GM12878 (cell line): Measurements from ENCODE around the gene LDB2. TPM values are rescaled to one million over a fixed set of nuclear protein-coding genes. Genes with fewer than 3 reads are reported as not detected.

Experiments
- ATAC-seq: fragments of 200-7000 bp; cut with Tn5 transposase; 3 replicates; pipeline ENCODE4 v1.9.1; 2020; ENCODE audit warnings: mild to moderate bottlenecking, moderate library complexity
- BruUV-seq: library from RNA; stranded (reverse); fragments of 400-500 nt; replicated peaks from 2 replicates; lab custom pipeline; 2021; lab: Mats Ljungman, UMichigan
- CTCF ChIA-PET: fragments of 300-600 bp; sonication (Branson Sonifier 250); formaldehyde crosslinking; extraction: SDS; loops from one replicate; lab custom pipeline; 2021; ENCODE audit warnings: inconsistent platforms; lab: Yijun Ruan, JAX
- POLR2A ChIA-PET: fragments of 350-600 bp; formaldehyde crosslinking; extraction: SDS; loops from one replicate; lab custom pipeline; 2021; ENCODE audit warnings: inconsistent platforms; lab: Charles Lee
- RAD21 ChIA-PET: fragments of 300-600 bp; sonication (Branson Sonifier 250); formaldehyde crosslinking; loops from one replicate; lab custom pipeline; 2023; ENCODE audit warnings: antibody characterized with exemption; ENCODE audit not compliant: unreplicated experiment; lab: Charles Lee
- SMC1A ChIA-PET: fragments of 300-600 bp; sonication (Branson Sonifier 250); formaldehyde crosslinking; loops from one replicate; lab custom pipeline; 2023; ENCODE audit not compliant: unreplicated experiment, uncharacterized antibody; lab: Charles Lee
- DNase-seq: peaks from one replicate; pipeline ENCODE4 v3.0.0-alpha.2; 2011; ENCODE audit warnings: low read depth, low spot score
- FAIRE-seq: peaks from 3 replicates; lab custom pipeline; 2011; peaks lifted over from hg19 to GRCh38; lab: Jason Lieb, UNC
- H2AFZ ChIP-seq: 2 replicates; pipeline ENCODE4 v1.6.0; 2011; ENCODE audit warnings: low read depth, low read length, control low read depth; ENCODE audit not compliant: control insufficient read depth
- H3K27ac ChIP-seq: 2 replicates; pipeline ENCODE4 v1.5.1; 2011; ENCODE audit warnings: control low read depth; ENCODE audit not compliant: control insufficient read depth, insufficient read depth
- H3K27me3 ChIP-seq, 2 experiments: replicated peaks in 1 of 2; 2 replicates each; pipeline versions ENCODE4 v1.6.0 to v1.6.1; 2011; ENCODE audit warnings: low read length in 1 of 2; ENCODE audit not compliant: control insufficient read depth in 2 of 2, insufficient read depth in 2 of 2
- H3K36me3 ChIP-seq, 2 experiments: 2 replicates each; pipeline ENCODE4 v1.5.1; 2011; ENCODE audit warnings: low read length in 1 of 2; ENCODE audit not compliant: control insufficient read depth in 2 of 2, insufficient read depth in 2 of 2
- H3K4me1 ChIP-seq: 2 replicates; pipeline ENCODE4 v1.6.1; 2011; ENCODE audit warnings: mild to moderate bottlenecking, low read length, moderate library complexity, mixed read lengths; ENCODE audit not compliant: control insufficient read depth, insufficient read depth
- H3K4me2 ChIP-seq: 2 replicates; pipeline ENCODE4 v1.6.0; 2011; ENCODE audit warnings: control low read depth; ENCODE audit not compliant: control insufficient read depth, insufficient read depth
- H3K4me3 ChIP-seq: fragments of 200-600 bp; sonication (generic); 2 replicates; pipeline ENCODE4 v1.5.1; 2016
- H3K79me2 ChIP-seq: 2 replicates; pipeline ENCODE4 v1.6.0; 2011; ENCODE audit warnings: low read length; ENCODE audit not compliant: control insufficient read depth, insufficient read depth
- H3K9ac ChIP-seq: 2 replicates; pipeline ENCODE4 v1.8.0; 2011; ENCODE audit warnings: low read length, control low read depth, mixed read lengths; ENCODE audit not compliant: control insufficient read depth, insufficient read depth
- H3K9me3 ChIP-seq: replicated peaks from 3 replicates; pipeline ENCODE4 v1.5.1; 2011; ENCODE audit warnings: mild to moderate bottlenecking, low read length; ENCODE audit not compliant: control insufficient read depth, insufficient read depth
- H4K20me1 ChIP-seq: 2 replicates; pipeline ENCODE4 v1.6.0; 2011; ENCODE audit not compliant: control insufficient read depth, insufficient read depth
- CEBPB ChIP-seq, 2 experiments: fragments of 150-350 bp in 1 of 2; IDR thresholded peaks; 2 replicates each; pipeline ENCODE4 v1.6.1; 2012 to 2014; ENCODE audit warnings: low read depth in 2 of 2, low read length in 2 of 2, borderline replicate concordance in 1 of 2, inconsistent platforms in 1 of 2
- CHD4 ChIP-seq: fragments of 200-600 bp; sonication (generic); IDR thresholded peaks from 2 replicates; pipeline ENCODE4 v1.6.1; 2016; ENCODE audit warnings: mild to moderate bottlenecking
- ELK1 ChIP-seq: IDR thresholded peaks from 2 replicates; pipeline ENCODE4 v1.6.1; 2012; ENCODE audit warnings: low read depth, low read length, improper control_type of control experiment
- IKZF1 ChIP-seq: fragments of 450-650 bp; conservative IDR thresholded peaks from 2 replicates; pipeline ENCODE4 v1.6.1; 2017; ENCODE audit warnings: antibody characterized with exemption, mild to moderate bottlenecking
- IRF3 ChIP-seq: fragments of 450-650 bp; IDR thresholded peaks from 2 replicates; pipeline ENCODE4 v1.6.1; 2014; ENCODE audit warnings: mild to moderate bottlenecking
- JUND ChIP-seq: IDR thresholded peaks from 2 replicates; pipeline ENCODE4 v1.6.1; 2012; ENCODE audit warnings: low read depth, mild to moderate bottlenecking, low read length, improper control_type of control experiment, moderate library complexity
- PAX5 ChIP-seq: IDR thresholded peaks from 2 replicates; pipeline ENCODE4 v1.6.1; 2011; ENCODE audit warnings: low read depth, low read length, borderline replicate concordance
- PRDM15 ChIP-seq: fragments of 450-650 bp; formaldehyde crosslinking; IDR thresholded peaks from 2 replicates; pipeline ENCODE4 v1.4.0; 2020; ENCODE audit warnings: mild to moderate bottlenecking, moderate library complexity
- SREBF1 ChIP-seq: IDR thresholded peaks from 2 replicates; pipeline ENCODE4 v1.6.1; 2012; ENCODE audit warnings: mild to moderate bottlenecking, low read length
- SUZ12 ChIP-seq: fragments of 200-600 bp; sonication (generic); IDR thresholded peaks from one replicate; pipeline ENCODE4 v1.6.1; 2018; ENCODE audit warnings: antibody characterized with exemption, mild to moderate bottlenecking; ENCODE audit not compliant: unreplicated experiment
- WRNIP1 ChIP-seq: IDR thresholded peaks from 2 replicates; pipeline ENCODE4 v1.6.1; 2011; ENCODE audit warnings: low read depth, low read length, improper control_type of control experiment, borderline replicate concordance
- ZNF384 ChIP-seq: IDR thresholded peaks from 2 replicates; pipeline ENCODE4 v1.6.1; 2012; ENCODE audit warnings: low read depth, mild to moderate bottlenecking, low read length, improper control_type of control experiment, borderline replicate concordance
- WGBS: methylation state at CpG from one replicate; pipeline ENCODE4 v1.1.6; 2016; ENCODE audit warnings: low lambda C conversion rate; ENCODE audit not compliant: insufficient replicate concordance, insufficient coverage; ENCODE audit errors: missing lambda C conversion rate; 5-methylcytosine and 5-hydroxymethylcytosine counted together
- in situ Hi-C: fragments of 300-500 bp; cut with MboI; formaldehyde crosslinking; loops from 9 replicates; pipeline ENCODE4 v1.14.3; 2018; ENCODE audit warnings: mixed read lengths
- intact Hi-C: fragments of 100-400 bp; cut with micrococcal nuclease; formaldehyde crosslinking; loops from one replicate; pipeline ENCODE4 v1.14.2; 2022; ENCODE audit not compliant: unreplicated experiment
- polyA plus RNA-seq, 11 experiments: library from polyadenylated mRNA; depleted of rRNA in 4 of 11; unstranded in 6 of 11; stranded (reverse) in 5 of 11; fragments of >200 nt; fragmentation: Nextera tagmentation in 4 of 11; fragmentation: Illumina TruSeq in 1 of 11; extraction: Ambion mirVana in 4 of 11; extraction: Trizol in 1 of 11; gene quantifications; 1 replicate in 1 of 11; 2 replicates in 10 of 11; pipeline versions ENCODE4 v1.2.1 to v1.2.3, GENCODE V29; 2011 to 2016; ENCODE audit warnings: inconsistent platforms in 2 of 11, missing spikeins in 2 of 11, low read depth in 1 of 11
- total RNA-seq, 4 experiments: library from RNA; depleted of rRNA in 3 of 4; stranded (reverse); fragments of >200 nt in 3 of 4; fragmentation: Illumina TruSeq in 1 of 4; extraction: Trizol in 1 of 4; gene quantifications; 2 replicates each; pipeline versions ENCODE4 v1.2.1 to v1.2.3, GENCODE V29; 2013 to 2021

Gene LDB2
- total and polyA plus RNA-seq, 10 of the 15 experiments (the other 5 are each of a cell fraction or from before 2014, with no cell fraction given) = 0.15 TPM; not detected in 9

- no peak for TF ChIP-seq PRDM15 (CRISPR knock-in tag)
- TF ChIP-seq IRF3 = no peak
- no peak for TF ChIP-seq JUND
- no peak for TF ChIP-seq PAX5
- no peak for TF ChIP-seq CHD4
These were observed 204.1 kb downstream of the LDB2 start (continued) for GRCh38 chr4:16694173-16694883.

- no peak overlapping the region for H3K27ac ChIP-seq
- CTCF ChIA-PET = interaction anchor here (0.7 kb wide), 1 partner anchor 54 kb away, joined by 3 read pairs; no protein-coding TSS in a partner anchor
- H4K20me1 ChIP-seq = no peaks in the 10 kb centered on the region
- SMC1A ChIA-PET = no interaction called here
- no peak overlapping the region for H3K4me3 ChIP-seq
- no peaks in the 10 kb centered on the region for H3K9me3 ChIP-seq
- no peak overlapping the region for H2AFZ ChIP-seq
- POLR2A ChIA-PET = no interaction called here
- intact Hi-C loops (no loop called here), in situ Hi-C loops (no loop called here)
- RAD21 ChIA-PET = no interaction called here
- H3K9ac ChIP-seq = no peak overlapping the region
- ATAC-seq (no peak), FAIRE-seq (no peak), DNase-seq (no peak)
- WGBS = 35% methylated on average over 3 of the region's 3 CpGs
- no TSS peak for BruUV-seq
- no peaks in the 10 kb centered on the region for H3K36me3 ChIP-seq
- no peaks in the 10 kb centered on the region for H3K27me3 ChIP-seq
- TF ChIP-seq SREBF1 = no peak
- no peak for TF ChIP-seq IKZF1
- TF ChIP-seq ELK1 = no peak
- TF ChIP-seq CEBPB (IDR thresholded peaks at IDR 0.05; ENCODE audit: borderline replicate concordance in 1 of 2, low read depth in 2 of 2, low read length in 2 of 2) = no peak
- no peak for TF ChIP-seq SUZ12
- TF ChIP-seq WRNIP1 = no peak
- no peak for TF ChIP-seq ZNF384
- H3K4me1 ChIP-seq = no peaks in the 10 kb centered on the region
- H3K79me2 ChIP-seq = no peaks in the 10 kb centered on the region
- no peak overlapping the region for H3K4me2 ChIP-seq
These were observed 204.8 kb downstream of the LDB2 start for GRCh38 chr4:16693641-16694040.
